ENCODE measurements around the gene TRIOBP. TPM values are rescaled to one million over a fixed set of nuclear protein-coding genes. Genes with fewer than 3 reads are reported as not detected.
"Not testable (repeated sequence)": the region's sequence is repeated elsewhere in the genome, so short reads cannot be mapped to it uniquely, and the experiment has no call there.

TRIOBP gene
- total RNA-seq, 4 donors from 2014 or later = 54.6 to 89.1 (median 83.6) TPM

DNA sequence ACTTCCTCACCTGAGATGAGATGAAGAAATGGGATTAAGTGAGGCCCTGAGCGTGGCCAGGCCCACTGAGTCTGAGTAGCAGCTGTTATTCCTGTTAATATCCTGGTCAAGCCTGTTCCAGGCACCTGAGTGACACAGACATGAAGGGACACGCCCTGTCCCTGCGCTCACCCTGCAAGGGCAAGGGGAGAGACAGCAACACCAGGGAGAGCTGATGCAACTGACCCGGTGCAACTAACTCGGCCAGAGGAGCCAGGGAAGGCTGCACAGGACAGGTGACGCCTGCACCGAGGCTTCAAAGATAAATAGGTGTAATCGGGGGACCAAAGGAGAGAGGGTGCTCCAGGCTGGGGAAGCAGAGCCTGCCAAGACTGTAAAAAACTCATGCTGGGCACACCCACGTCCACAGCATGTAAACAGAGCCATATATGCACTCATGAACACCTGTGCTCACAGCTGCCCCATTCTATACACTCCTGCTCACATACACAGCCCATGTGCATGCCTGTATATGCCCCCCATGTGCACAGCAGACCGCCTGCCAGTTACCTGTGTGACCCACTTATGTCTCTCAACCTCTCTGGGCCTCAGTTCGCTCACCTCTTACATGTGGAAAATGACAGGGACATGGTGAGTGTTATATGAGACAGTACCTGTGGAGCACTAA, 88.1 kb downstream of the TRIOBP start:
- Histone ChIP-seq H3K27ac (peak overlapping the region in 2 of 4 donors; percentile 74 to 84), H3K27me3 (no peaks in the 10 kb centered on the region), H3K4me3 (no peak overlapping the region), H3K9me3 (no peaks in the 10 kb centered on the region), H3K4me1 (peaks cover 0 to 13% (median 3%) of the 10 kb centered on the region in 4 donors), H3K36me3 (no peaks in the 10 kb centered on the region)
- TF ChIP-seq, protein P1, sequence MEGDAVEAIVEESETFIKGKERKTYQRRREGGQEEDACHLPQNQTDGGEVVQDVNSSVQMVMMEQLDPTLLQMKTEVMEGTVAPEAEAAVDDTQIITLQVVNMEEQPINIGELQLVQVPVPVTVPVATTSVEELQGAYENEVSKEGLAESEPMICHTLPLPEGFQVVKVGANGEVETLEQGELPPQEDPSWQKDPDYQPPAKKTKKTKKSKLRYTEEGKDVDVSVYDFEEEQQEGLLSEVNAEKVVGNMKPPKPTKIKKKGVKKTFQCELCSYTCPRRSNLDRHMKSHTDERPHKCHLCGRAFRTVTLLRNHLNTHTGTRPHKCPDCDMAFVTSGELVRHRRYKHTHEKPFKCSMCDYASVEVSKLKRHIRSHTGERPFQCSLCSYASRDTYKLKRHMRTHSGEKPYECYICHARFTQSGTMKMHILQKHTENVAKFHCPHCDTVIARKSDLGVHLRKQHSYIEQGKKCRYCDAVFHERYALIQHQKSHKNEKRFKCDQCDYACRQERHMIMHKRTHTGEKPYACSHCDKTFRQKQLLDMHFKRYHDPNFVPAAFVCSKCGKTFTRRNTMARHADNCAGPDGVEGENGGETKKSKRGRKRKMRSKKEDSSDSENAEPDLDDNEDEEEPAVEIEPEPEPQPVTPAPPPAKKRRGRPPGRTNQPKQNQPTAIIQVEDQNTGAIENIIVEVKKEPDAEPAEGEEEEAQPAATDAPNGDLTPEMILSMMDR (IDR thresholded peaks at IDR 0.05) = no peak
- peak in 1 of 2 donors; percentile 39 for TF ChIP-seq POLR2A (IDR thresholded peaks at IDR 0.05)
- DNase-seq = peak in 2 of 3 donors; percentile 88

DNA sequence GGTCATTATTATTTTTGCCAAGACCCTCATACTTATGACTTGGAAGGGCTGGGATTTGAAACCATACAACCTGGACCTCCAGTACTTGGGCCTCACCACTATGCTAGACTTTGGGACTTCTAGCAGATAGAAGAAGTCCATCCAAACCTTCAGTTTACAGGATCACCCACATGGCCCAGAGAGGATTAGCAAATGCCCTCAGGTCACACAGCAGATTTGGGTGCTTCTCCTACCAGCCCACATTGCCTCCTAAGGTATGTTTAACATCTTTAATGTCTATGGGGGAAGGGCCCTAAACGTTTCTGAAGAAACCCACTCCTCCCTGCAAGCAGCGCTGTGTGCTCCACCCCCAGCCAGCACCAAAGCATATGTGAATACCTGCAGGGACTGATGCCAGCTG, 93.4 kb downstream of the TRIOBP start:
- H3K4me3 ChIP-seq = no peak overlapping the region
- no peak overlapping the region for H3K27ac ChIP-seq
- no peak for DNase-seq
- TF ChIP-seq, protein P1 (IDR thresholded peaks at IDR 0.05) = no peak
- no peak for TF ChIP-seq POLR2A (IDR thresholded peaks at IDR 0.05)
- no peaks in the 10 kb centered on the region for H3K27me3 ChIP-seq
- H3K4me1 ChIP-seq = peaks cover 0 to 4% (median 2%) of the 10 kb centered on the region in 4 donors
- no peaks in the 10 kb centered on the region for H3K9me3 ChIP-seq
- no peaks in the 10 kb centered on the region for H3K36me3 ChIP-seq

DNA sequence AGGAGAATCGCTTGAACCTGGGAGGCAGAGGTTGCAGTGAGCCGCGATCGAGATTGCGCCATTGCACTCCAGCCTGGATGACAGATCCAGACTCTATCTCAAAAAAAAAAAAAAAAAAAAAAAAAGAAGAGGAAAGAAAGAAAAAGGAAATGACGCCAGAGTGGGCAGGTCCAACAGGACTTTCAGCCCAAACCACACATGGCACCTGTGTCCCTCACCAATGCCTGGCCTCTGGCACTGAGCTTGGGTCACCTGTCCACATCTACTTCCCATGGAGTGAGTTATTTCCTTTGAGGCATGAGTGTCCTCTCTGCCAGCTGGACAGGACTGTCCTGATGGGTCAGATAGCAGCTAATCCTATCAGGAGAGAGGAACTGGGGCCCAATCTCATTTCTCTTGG, 95.6 kb downstream of the TRIOBP start:
- no peak overlapping the region for H3K27ac ChIP-seq
- no peaks in the 10 kb centered on the region for H3K36me3 ChIP-seq
- DNase-seq = no peak
- H3K9me3 ChIP-seq = no peaks in the 10 kb centered on the region
- peaks cover 0 to 9% (median 0%) of the 10 kb centered on the region in 4 donors for H3K4me1 ChIP-seq
- H3K27me3 ChIP-seq = no peaks in the 10 kb centered on the region
- no peak overlapping the region for H3K4me3 ChIP-seq
- no peak for TF ChIP-seq POLR2A (IDR thresholded peaks at IDR 0.05)
- TF ChIP-seq, protein P1 (IDR thresholded peaks at IDR 0.05) = no peak

DNA sequence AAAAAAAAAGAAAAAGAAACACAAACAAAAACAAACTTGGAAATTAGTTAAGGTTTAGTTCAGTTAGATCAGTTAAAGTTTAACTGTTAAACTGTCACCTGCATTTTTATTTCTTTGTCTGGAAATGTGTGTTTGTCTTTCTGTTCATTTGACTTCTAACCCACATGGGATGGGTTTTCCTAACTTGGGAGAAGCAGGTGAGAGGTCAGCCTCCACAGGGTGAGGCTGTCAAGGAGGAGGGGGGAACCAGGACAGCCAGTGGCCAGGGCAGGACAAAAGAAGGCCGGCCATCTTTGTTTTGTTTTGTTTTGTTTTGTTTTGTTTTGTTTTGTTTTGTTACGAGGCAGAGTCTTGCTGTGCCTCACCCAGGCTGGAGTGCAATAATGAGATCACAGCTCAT, 97.5 kb downstream of the TRIOBP start:
- peaks cover 0 to 9% (median 0%) of the 10 kb centered on the region in 4 donors for H3K4me1 ChIP-seq
- H3K4me3 ChIP-seq = no peak overlapping the region
- H3K36me3 ChIP-seq = no peaks in the 10 kb centered on the region
- H3K9me3 ChIP-seq = no peaks in the 10 kb centered on the region
- no peaks in the 10 kb centered on the region for H3K27me3 ChIP-seq
- TF ChIP-seq, protein P1 (IDR thresholded peaks at IDR 0.05) = no peak
- no peak for TF ChIP-seq POLR2A (IDR thresholded peaks at IDR 0.05)
- H3K27ac ChIP-seq = no peak overlapping the region
- no peak for DNase-seq

DNA sequence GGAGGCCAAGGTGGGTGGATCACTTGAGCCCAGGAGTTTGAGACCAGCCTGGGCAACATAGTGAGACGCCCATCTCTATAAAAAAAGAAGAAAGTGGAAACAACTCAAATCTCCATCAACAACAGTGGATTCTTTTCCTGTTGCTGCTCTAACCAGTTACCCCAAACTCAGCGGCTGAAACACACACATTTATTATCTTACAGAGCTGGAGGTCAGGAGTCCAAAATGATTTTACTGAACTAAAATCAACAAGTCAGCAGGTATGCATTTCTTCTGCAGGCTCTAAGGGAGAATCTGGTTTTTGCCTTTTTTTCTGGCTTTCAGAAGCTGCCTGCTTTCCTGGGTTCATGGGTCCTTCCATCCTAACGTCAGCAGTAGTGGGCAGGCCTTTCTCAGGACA, 99.2 kb downstream of the TRIOBP start:
- Histone ChIP-seq H3K27me3 (no peaks in the 10 kb centered on the region), H3K4me3 (no peak overlapping the region), H3K36me3 (no peaks in the 10 kb centered on the region), H3K27ac (peak overlapping the region in 1 of 4 donors; percentile 22), H3K9me3 (no peaks in the 10 kb centered on the region), H3K4me1 (peaks cover 0 to 9% (median 0%) of the 10 kb centered on the region in 4 donors)
- TF ChIP-seq POLR2A (IDR thresholded peaks at IDR 0.05) = no peak
- TF ChIP-seq, protein P1 (IDR thresholded peaks at IDR 0.05) = no peak
- DNase-seq = no peak

DNA sequence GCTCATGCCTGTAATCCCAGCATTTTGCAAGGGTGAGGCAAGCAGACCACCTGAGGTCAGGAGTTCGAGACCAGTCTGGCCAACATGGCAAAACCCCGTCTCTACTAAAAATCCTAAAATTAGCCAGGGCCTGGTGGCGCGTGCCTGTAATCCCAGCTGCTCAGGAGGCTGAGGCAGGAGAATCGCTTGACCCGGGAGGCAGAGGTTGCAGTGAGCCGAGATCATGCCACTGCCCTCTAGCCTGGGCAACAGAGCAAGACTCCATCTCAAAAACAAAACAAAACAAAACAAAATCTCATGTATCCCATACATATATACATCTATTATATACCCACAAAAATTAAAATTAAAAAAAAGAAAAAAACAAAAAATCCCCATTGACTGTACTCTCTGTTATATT, 100.4 kb downstream of the TRIOBP start:
- not testable (repeated sequence) for H3K27me3 ChIP-seq, H3K36me3 ChIP-seq, DNase-seq, H3K9me3 ChIP-seq, H3K4me1 ChIP-seq, H3K27ac ChIP-seq, H3K4me3 ChIP-seq

All from Peyer's patch (tissue), 4 donors.